Measurements from ENCODE around the gene STAG2.

Gene STAG2

DNA sequence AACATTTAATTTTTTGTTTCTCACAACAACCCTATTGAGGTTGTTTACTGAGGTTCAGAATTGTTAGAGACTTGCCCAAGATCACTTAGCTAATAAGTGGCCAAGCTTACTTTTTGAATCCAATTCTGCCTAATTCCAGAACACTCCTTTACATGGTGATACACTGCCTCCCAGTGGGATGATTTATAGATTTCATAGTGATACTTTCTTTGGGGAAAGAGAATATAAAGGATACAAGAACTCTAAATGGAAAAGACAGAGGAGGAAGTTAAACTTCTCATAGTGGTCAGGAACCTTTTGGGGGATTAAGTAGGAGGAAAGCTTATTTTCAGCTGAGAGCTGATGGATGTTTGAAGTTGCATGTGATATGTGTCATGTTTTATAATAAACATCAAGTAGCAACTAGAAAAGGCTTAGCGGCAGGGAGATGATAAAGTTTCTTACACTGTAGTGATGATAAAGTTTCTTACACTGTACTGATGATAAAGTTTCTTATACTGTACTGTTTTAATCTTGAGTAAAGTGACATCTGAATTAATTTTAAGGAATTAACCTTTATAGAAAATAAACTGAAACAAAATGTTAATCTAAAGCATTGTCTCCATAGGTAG is 15.3 kb downstream of the STAG2 start:
- Mint-ChIP-seq H3K4me1 (peaks cover 31% of the 10 kb centered on the region), H3K4me3 (no peak overlapping the region), H3K36me3 (ENCODE audit: low read depth) (no peaks in the 10 kb centered on the region), H3K9me3 (no peaks in the 10 kb centered on the region), H3K27me3 (ENCODE audit: low read depth) (no peaks in the 10 kb centered on the region), H3K27ac (peak overlapping the region in 2 of 3 experiments; percentile 2 to 18)
- TF ChIP-seq, protein P1, sequence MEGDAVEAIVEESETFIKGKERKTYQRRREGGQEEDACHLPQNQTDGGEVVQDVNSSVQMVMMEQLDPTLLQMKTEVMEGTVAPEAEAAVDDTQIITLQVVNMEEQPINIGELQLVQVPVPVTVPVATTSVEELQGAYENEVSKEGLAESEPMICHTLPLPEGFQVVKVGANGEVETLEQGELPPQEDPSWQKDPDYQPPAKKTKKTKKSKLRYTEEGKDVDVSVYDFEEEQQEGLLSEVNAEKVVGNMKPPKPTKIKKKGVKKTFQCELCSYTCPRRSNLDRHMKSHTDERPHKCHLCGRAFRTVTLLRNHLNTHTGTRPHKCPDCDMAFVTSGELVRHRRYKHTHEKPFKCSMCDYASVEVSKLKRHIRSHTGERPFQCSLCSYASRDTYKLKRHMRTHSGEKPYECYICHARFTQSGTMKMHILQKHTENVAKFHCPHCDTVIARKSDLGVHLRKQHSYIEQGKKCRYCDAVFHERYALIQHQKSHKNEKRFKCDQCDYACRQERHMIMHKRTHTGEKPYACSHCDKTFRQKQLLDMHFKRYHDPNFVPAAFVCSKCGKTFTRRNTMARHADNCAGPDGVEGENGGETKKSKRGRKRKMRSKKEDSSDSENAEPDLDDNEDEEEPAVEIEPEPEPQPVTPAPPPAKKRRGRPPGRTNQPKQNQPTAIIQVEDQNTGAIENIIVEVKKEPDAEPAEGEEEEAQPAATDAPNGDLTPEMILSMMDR (IDR thresholded peaks at IDR 0.05; ENCODE audit: unreplicated experiment in 3 of 3) = no peak

GRCh38 chrX:123983240-123983639 is 21.7 kb downstream of the STAG2 start:
- H3K4me1 Mint-ChIP-seq = peaks cover 31% of the 10 kb centered on the region
- H3K36me3 Mint-ChIP-seq (ENCODE audit: low read depth) = no peaks in the 10 kb centered on the region
- no peaks in the 10 kb centered on the region for H3K9me3 Mint-ChIP-seq
- peak overlapping the region in 1 of 3 experiments; percentile 17 for H3K27ac Mint-ChIP-seq
- H3K27me3 Mint-ChIP-seq (ENCODE audit: low read depth) = no peaks in the 10 kb centered on the region
- TF ChIP-seq, protein P1 (IDR thresholded peaks at IDR 0.05; ENCODE audit: unreplicated experiment in 3 of 3) = no peak
- no peak overlapping the region for H3K4me3 Mint-ChIP-seq

DNA sequence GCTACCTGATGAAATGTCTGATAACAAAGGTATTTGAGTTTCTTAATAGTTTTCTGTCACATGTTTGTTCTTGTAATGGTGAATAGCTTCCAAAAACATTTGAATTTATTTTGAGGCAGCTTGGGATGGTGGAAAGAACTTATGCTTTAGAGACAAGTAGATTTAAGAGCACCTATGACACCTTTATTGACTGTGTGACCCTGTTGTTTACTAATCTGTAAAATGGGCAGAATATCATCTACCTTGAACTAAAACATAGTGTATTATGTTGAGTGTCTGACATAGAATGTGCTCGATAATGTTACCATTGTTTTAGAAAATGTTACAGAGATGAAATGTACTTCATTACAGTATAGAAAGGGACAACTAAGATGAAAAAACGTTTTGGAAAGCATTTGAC is 24.9 kb downstream of the STAG2 start:
- TF ChIP-seq, protein P1 (IDR thresholded peaks at IDR 0.05; ENCODE audit: unreplicated experiment in 3 of 3) = no peak
- Mint-ChIP-seq H3K27ac (no peak overlapping the region), H3K4me1 (peaks cover 18% of the 10 kb centered on the region), H3K36me3 (ENCODE audit: low read depth) (peaks cover 15% of the 10 kb centered on the region), H3K4me3 (no peak overlapping the region), H3K9me3 (no peaks in the 10 kb centered on the region), H3K27me3 (ENCODE audit: low read depth) (no peaks in the 10 kb centered on the region)

DNA sequence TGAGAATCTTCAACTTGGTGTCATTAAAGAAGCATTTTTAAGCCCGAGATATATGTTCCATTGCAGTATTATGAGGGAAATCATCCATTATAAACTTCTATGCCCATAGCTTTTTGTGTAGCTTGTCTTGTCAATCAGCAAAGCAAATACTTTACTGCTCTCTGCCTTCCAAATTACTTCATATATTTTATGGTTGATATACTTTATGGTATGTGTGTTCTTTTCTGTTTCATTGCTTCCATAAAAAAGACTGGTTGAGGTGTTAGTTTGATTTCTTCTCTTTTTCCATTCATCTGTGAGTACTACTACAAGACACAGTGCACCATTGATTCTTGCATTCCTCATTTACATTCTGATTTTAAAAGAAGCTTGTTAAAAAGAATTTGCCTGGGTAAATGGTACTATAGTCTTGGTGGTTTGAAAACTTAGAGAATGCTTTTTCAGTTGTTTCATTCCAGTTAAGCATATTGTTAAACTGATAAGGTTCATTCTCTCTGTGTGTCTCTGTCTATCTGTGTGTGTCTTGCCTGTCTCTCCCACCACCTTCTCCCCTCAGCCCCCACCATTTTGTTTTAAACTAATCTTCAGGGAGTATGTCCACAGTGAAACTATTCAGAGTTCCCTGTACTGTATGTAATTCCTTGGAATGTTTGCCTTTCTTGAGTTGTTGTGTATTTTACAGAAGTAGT is 27.1 kb downstream of the STAG2 start:
- peak overlapping the region; percentile 52 to 87 (median 54) for H3K27ac Mint-ChIP-seq
- peaks cover 20% of the 10 kb centered on the region for H3K36me3 Mint-ChIP-seq (ENCODE audit: low read depth)
- H3K9me3 Mint-ChIP-seq = no peaks in the 10 kb centered on the region
- H3K4me3 Mint-ChIP-seq = no peak overlapping the region
- TF ChIP-seq, protein P1 (IDR thresholded peaks at IDR 0.05; ENCODE audit: unreplicated experiment in 3 of 3) = no peak
- H3K27me3 Mint-ChIP-seq (ENCODE audit: low read depth) = no peaks in the 10 kb centered on the region
- peaks cover 7% of the 10 kb centered on the region for H3K4me1 Mint-ChIP-seq

DNA sequence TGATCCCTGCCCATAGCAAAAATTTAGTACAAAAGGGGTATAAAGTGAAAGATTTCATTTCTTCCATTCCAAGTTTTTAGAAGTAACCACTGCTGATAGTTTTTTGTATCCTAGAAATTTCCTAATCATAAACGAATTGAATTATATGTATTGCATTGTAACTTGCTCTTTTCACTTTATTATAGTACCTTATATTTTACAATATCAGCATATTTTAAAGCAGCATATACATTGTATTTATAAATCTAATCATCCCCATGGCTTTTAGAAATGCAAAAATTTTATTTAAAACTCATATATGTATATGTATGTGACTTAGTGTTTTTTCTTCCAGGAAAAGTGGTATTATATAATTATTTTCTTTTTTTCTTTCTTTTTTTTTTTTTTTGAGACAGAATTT is 27.7 kb downstream of the STAG2 start:
- H3K4me1 Mint-ChIP-seq = peaks cover 9% of the 10 kb centered on the region
- H3K4me3 Mint-ChIP-seq = no peak overlapping the region
- H3K27me3 Mint-ChIP-seq (ENCODE audit: low read depth) = no peaks in the 10 kb centered on the region
- peaks cover 20% of the 10 kb centered on the region for H3K36me3 Mint-ChIP-seq (ENCODE audit: low read depth)
- no peaks in the 10 kb centered on the region for H3K9me3 Mint-ChIP-seq
- TF ChIP-seq, protein P1 (IDR thresholded peaks at IDR 0.05; ENCODE audit: unreplicated experiment in 3 of 3) = no peak
- H3K27ac Mint-ChIP-seq = peak overlapping the region in 1 of 3 experiments; percentile 87

GRCh38 chrX:123990169-123990568 is 28.7 kb downstream of the STAG2 start:
- TF ChIP-seq, protein P1 (IDR thresholded peaks at IDR 0.05; ENCODE audit: unreplicated experiment in 3 of 3) = no peak
- H3K4me1 Mint-ChIP-seq = peaks cover 17% of the 10 kb centered on the region
- no peak overlapping the region for H3K4me3 Mint-ChIP-seq
- peaks cover 30% of the 10 kb centered on the region for H3K36me3 Mint-ChIP-seq (ENCODE audit: low read depth)
- H3K27ac Mint-ChIP-seq = peak overlapping the region in 1 of 3 experiments; percentile 14
- H3K27me3 Mint-ChIP-seq (ENCODE audit: low read depth) = no peaks in the 10 kb centered on the region
- H3K9me3 Mint-ChIP-seq = peaks cover 4% of the 10 kb centered on the region

Measured in nephron (organoid).